ENCODE results near the gene SMIM23.

The SMIM23 gene

GRCh38 chr5:171821286-171821685 lies 35.7 kb downstream of the SMIM23 start:
- DNase-seq, result no peak

- no peak for DNase-seq
Measured at GRCh38 chr5:171823269-171823668, 37.7 kb downstream of the SMIM23 start.

GRCh38 chr5:171825051-171825450 lies 39.4 kb downstream of the SMIM23 start:
- DNase-seq, result no peak

- no peak for DNase-seq
Measured at GRCh38 chr5:171826132-171826531, 40.5 kb downstream of the SMIM23 start.

GRCh38 chr5:171827162-171827561 lies 41.5 kb downstream of the SMIM23 start:
- DNase-seq, result no peak

- no peak for DNase-seq
Measured at GRCh38 chr5:171830686-171831085, 45.1 kb downstream of the SMIM23 start.

GRCh38 chr5:171832775-171833174 lies 47.2 kb downstream of the SMIM23 start:
- DNase-seq, result no peak

- no peak for DNase-seq
Measured at GRCh38 chr5:171834461-171834860, 48.8 kb downstream of the SMIM23 start.

- no peak for DNase-seq
Measured at GRCh38 chr5:171835066-171835465, 49.4 kb downstream of the SMIM23 start.

- DNase-seq, result no peak
Measured at GRCh38 chr5:171837522-171837921, 51.9 kb downstream of the SMIM23 start.

GRCh38 chr5:171838066-171838465 lies 52.4 kb downstream of the SMIM23 start:
- DNase-seq, result no peak

GRCh38 chr5:171839112-171839511 lies 53.5 kb downstream of the SMIM23 start:
- no peak for DNase-seq

GRCh38 chr5:171840066-171840465 lies 54.4 kb downstream of the SMIM23 start:
- DNase-seq, result peak; percentile 4

Measured in COR-L47 (cell line).